ENCODE measurements around the gene DOK3. TPM values are rescaled to one million over a fixed set of nuclear protein-coding genes. Genes with fewer than 3 reads are reported as not detected.

DOK3 gene
- total RNA-seq, 1 donor from 2014 or later = 5.3 TPM

GRCh38 chr5:177469750-177470525 is 39.7 kb downstream of the DOK3 start:
- intact Hi-C loops (cut with micrococcal nuclease) = loop anchor here (2.0 kb wide), 1 partner anchor 13 kb away; no protein-coding TSS in a partner anchor

- intact Hi-C loops (cut with micrococcal nuclease) = no loop called here
These were observed 40.7 kb downstream of the DOK3 start for GRCh38 chr5:177468685-177469628.

GRCh38 chr5:177468329-177468684 is 41.3 kb downstream of the DOK3 start:
- intact Hi-C loops (cut with micrococcal nuclease) = no loop called here

GRCh38 chr5:177467436-177467835 is 42.2 kb downstream of the DOK3 start:
- intact Hi-C loops (cut with micrococcal nuclease) = no loop called here

- intact Hi-C loops (cut with micrococcal nuclease) = no loop called here
These were observed 42.8 kb downstream of the DOK3 start for GRCh38 chr5:177466861-177467260.

GRCh38 chr5:177465044-177465443 is 44.6 kb downstream of the DOK3 start:
- intact Hi-C loops (cut with micrococcal nuclease) = no loop called here

- intact Hi-C loops (cut with micrococcal nuclease) = no loop called here
These were observed 47.5 kb downstream of the DOK3 start for GRCh38 chr5:177462021-177462670.

GRCh38 chr5:177459819-177460628 is 49.6 kb downstream of the DOK3 start:
- intact Hi-C loops (cut with micrococcal nuclease) = loop anchor here (5.0 kb wide), 1 partner anchor 343 kb away; no protein-coding TSS in a partner anchor

- intact Hi-C loops (cut with micrococcal nuclease) = loop anchor here (5.0 kb wide), 1 partner anchor 342 kb away; no protein-coding TSS in a partner anchor
These were observed 50.3 kb downstream of the DOK3 start for GRCh38 chr5:177459357-177459756.

- intact Hi-C loops (cut with micrococcal nuclease) = loop anchor here (5.0 kb wide), 1 partner anchor 342 kb away; no protein-coding TSS in a partner anchor
These were observed 50.7 kb downstream of the DOK3 start for GRCh38 chr5:177458912-177459350.

- intact Hi-C loops (cut with micrococcal nuclease) = loop anchor here (2.0 to 5.0 kb wide), 2 partner anchors 13 to 341 kb away; no protein-coding TSS in a partner anchor
These were observed 51.6 kb downstream of the DOK3 start for GRCh38 chr5:177457852-177458681.

GRCh38 chr5:177456976-177457851 is 52.4 kb downstream of the DOK3 start:
- intact Hi-C loops (cut with micrococcal nuclease) = loop anchor here (1.0 to 5.0 kb wide), 4 partner anchors 14 to 340 kb away; partner anchors contain the start of gene PDLIM7

- intact Hi-C loops (cut with micrococcal nuclease) = loop anchor here (1.0 to 5.0 kb wide), 4 partner anchors 14 to 339 kb away; partner anchors contain the start of gene PDLIM7
These were observed 53.0 kb downstream of the DOK3 start for GRCh38 chr5:177456591-177456964.

- intact Hi-C loops (cut with micrococcal nuclease) = loop anchor here (1.0 to 5.0 kb wide), 10 partner anchors 10 to 339 kb away; partner anchors contain the start of genes GRK6, LMAN2, PDLIM7 and PRR7
These were observed 53.7 kb downstream of the DOK3 start for GRCh38 chr5:177455661-177456590.

GRCh38 chr5:177455036-177455660 is 54.5 kb downstream of the DOK3 start:
- intact Hi-C loops (cut with micrococcal nuclease) = loop anchor here (1.0 to 5.0 kb wide), 7 partner anchors 9 to 338 kb away; partner anchors contain the start of genes GRK6, LMAN2 and PRR7

- intact Hi-C loops (cut with micrococcal nuclease) = loop anchor here (1.0 to 5.0 kb wide), 8 partner anchors 8 to 337 kb away; partner anchors contain the start of genes GRK6, LMAN2 and PRR7
These were observed 55.1 kb downstream of the DOK3 start for GRCh38 chr5:177454397-177455035.
